Esophagus (tissue), 2 donors: ENCODE data around the gene ATG4B. TPM values are rescaled to one million over a fixed set of nuclear protein-coding genes. Genes with fewer than 3 reads are reported as not detected.
"Not testable (repeated sequence)": the region's sequence is repeated elsewhere in the genome, so short reads cannot be mapped to it uniquely, and the experiment has no call there.

ENCODE experiments used
- H3K27ac ChIP-seq, 2 donors: one replicate each; pipeline ENCODE4 v1.5.1; 2013; ENCODE audit warnings: low read depth in 2 of 2, mild to moderate bottlenecking in 2 of 2, inconsistent platforms in 1 of 2, low read length in 1 of 2, moderate library complexity in 1 of 2
- H3K27me3 ChIP-seq, 2 donors: one replicate each; pipeline ENCODE4 v1.6.1; 2013; ENCODE audit warnings: low read length in 2 of 2, control low read depth in 1 of 2, mild to moderate bottlenecking in 1 of 2; ENCODE audit not compliant: insufficient read depth in 2 of 2, control insufficient read depth in 1 of 2
- H3K36me3 ChIP-seq, 2 donors: one replicate each; pipeline ENCODE4 v1.6.1; 2013; ENCODE audit warnings: low read length in 1 of 2; ENCODE audit not compliant: control insufficient read depth in 2 of 2, insufficient read depth in 2 of 2
- H3K4me1 ChIP-seq, 2 donors: one replicate each; pipeline ENCODE4 v1.6.1; 2013; ENCODE audit warnings: low read length in 1 of 2; ENCODE audit not compliant: control insufficient read depth in 2 of 2, insufficient read depth in 2 of 2
- H3K4me3 ChIP-seq, 2 donors: one replicate each; pipeline ENCODE4 v1.5.1; 2013; ENCODE audit warnings: low read length in 2 of 2, mild to moderate bottlenecking in 2 of 2, low read depth in 1 of 2, moderate library complexity in 1 of 2
- H3K9me3 ChIP-seq, 2 donors: one replicate each; pipeline ENCODE4 v1.6.1; 2013; ENCODE audit warnings: mild to moderate bottlenecking in 2 of 2, low read depth in 1 of 2, low read length in 1 of 2, moderate library complexity in 1 of 2; ENCODE audit not compliant: control insufficient read depth in 2 of 2, insufficient read depth in 1 of 2
- WGBS, 2 donors: extraction: QIAGEN DNeasy Blood & Tissue Kit; methylation state at CpG; one replicate each; pipeline ENCODE4 v1.1.7; 2013; 5-methylcytosine and 5-hydroxymethylcytosine counted together
- polyA plus RNA-seq, 2 donors: library from polyadenylated mRNA; stranded (reverse); fragments of 200-250 nt; gene quantifications; one replicate each; pipeline ENCODE4 v1.2.3, GENCODE V29; 2013
- donor health status: healthy with polysubstance abuse.
- donor health status: Bipolar disorder and iron deficiency.

ATG4B gene
- polyA plus RNA-seq, 2 donors = 43.2 to 54.4 TPM

- WGBS, 2 donors = 55 to 57% methylated on average over 26 of the region's 26 CpGs
- H3K27ac ChIP-seq = no peak overlapping the region
- H3K27me3 ChIP-seq = no peaks in the 10 kb centered on the region
- no peak overlapping the region for H3K4me3 ChIP-seq
- H3K36me3 ChIP-seq = peaks cover 27 to 55% of the 10 kb centered on the region in 2 donors
- H3K9me3 ChIP-seq = no peaks in the 10 kb centered on the region
- H3K4me1 ChIP-seq = peaks cover 0 to 3% of the 10 kb centered on the region in 2 donors
Measured at GRCh38 chr2:241659150-241659739, 21.8 kb downstream of the ATG4B start.

GRCh38 chr2:241660593-241661213, 23.2 kb downstream of the ATG4B start:
- Histone ChIP-seq H3K27ac (no peak overlapping the region), H3K4me3 (no peak overlapping the region), H3K4me1 (peaks cover 0 to 3% of the 10 kb centered on the region in 2 donors), H3K36me3 (peaks cover 16 to 44% of the 10 kb centered on the region in 2 donors), H3K27me3 (no peaks in the 10 kb centered on the region), H3K9me3 (no peaks in the 10 kb centered on the region)
- 90 to 95% methylated on average over 14 of the region's 14 CpGs for WGBS, 2 donors

GRCh38 chr2:241662731-241663130, 25.2 kb downstream of the ATG4B start:
- H3K27me3 ChIP-seq, H3K27ac ChIP-seq, H3K4me3 ChIP-seq, H3K9me3 ChIP-seq, H3K4me1 ChIP-seq: not testable (repeated sequence)
- peaks cover 10 to 42% of the 10 kb centered on the region in 2 donors for H3K36me3 ChIP-seq
- WGBS, 2 donors = 87 to 91% methylated on average over 24 of the region's 24 CpGs

- WGBS, 2 donors = 88 to 89% methylated on average over 23 of the region's 23 CpGs
- Histone ChIP-seq H3K27ac (no peak overlapping the region), H3K4me1 (no peaks in the 10 kb centered on the region), H3K4me3 (no peak overlapping the region), H3K36me3 (peaks cover 0 to 51% of the 10 kb centered on the region in 2 donors), H3K27me3 (no peaks in the 10 kb centered on the region), H3K9me3 (no peaks in the 10 kb centered on the region)
Measured at GRCh38 chr2:241665731-241666440, 28.4 kb downstream of the ATG4B start.

GRCh38 chr2:241666627-241667400, 29.3 kb downstream of the ATG4B start:
- Histone ChIP-seq H3K9me3 (no peaks in the 10 kb centered on the region), H3K27me3 (no peaks in the 10 kb centered on the region), H3K27ac (no peak overlapping the region), H3K4me3 (no peak overlapping the region), H3K36me3 (peaks cover 0 to 53% of the 10 kb centered on the region in 2 donors), H3K4me1 (no peaks in the 10 kb centered on the region)
- WGBS, 2 donors = 80 to 81% methylated on average over 42 of the region's 42 CpGs

- Histone ChIP-seq H3K36me3 (peaks cover 0 to 67% of the 10 kb centered on the region in 2 donors), H3K9me3 (no peaks in the 10 kb centered on the region), H3K27ac (no peak overlapping the region), H3K4me1 (peaks cover 0 to 2% of the 10 kb centered on the region in 2 donors), H3K27me3 (no peaks in the 10 kb centered on the region), H3K4me3 (no peak overlapping the region)
- 96% methylated on average over 21 of the region's 21 CpGs for WGBS, 2 donors
Measured at GRCh38 chr2:241668354-241668753, 30.9 kb downstream of the ATG4B start.

- Histone ChIP-seq H3K36me3 (peaks cover 0 to 68% of the 10 kb centered on the region in 2 donors), H3K4me1 (peaks cover 0 to 2% of the 10 kb centered on the region in 2 donors), H3K27ac (no peak overlapping the region), H3K4me3 (no peak overlapping the region), H3K9me3 (no peaks in the 10 kb centered on the region), H3K27me3 (no peaks in the 10 kb centered on the region)
- WGBS, 2 donors = 86 to 89% methylated on average over 12 of the region's 12 CpGs
Measured at GRCh38 chr2:241668839-241669238, 31.3 kb downstream of the ATG4B start.

- no peak overlapping the region for H3K4me3 ChIP-seq
- no peaks in the 10 kb centered on the region for H3K9me3 ChIP-seq
- H3K27ac ChIP-seq = no peak overlapping the region
- peaks cover 0 to 68% of the 10 kb centered on the region in 2 donors for H3K36me3 ChIP-seq
- 88 to 89% methylated on average over 31 of the region's 31 CpGs for WGBS, 2 donors
- H3K4me1 ChIP-seq = peaks cover 0 to 2% of the 10 kb centered on the region in 2 donors
- H3K27me3 ChIP-seq = no peaks in the 10 kb centered on the region
Measured at GRCh38 chr2:241670333-241671110, 33.0 kb downstream of the ATG4B start.
